GM18951 (cell line): Measurements from ENCODE around the gene TMX1.

Experiments used
- POLR2A ChIP-seq: IDR thresholded peaks from 4 replicates; pipeline ENCODE4 v1.6.1; 2011; ENCODE audit warnings: mild to moderate bottlenecking; ENCODE audit not compliant: insufficient read length, insufficient read depth; ENCODE audit errors: extremely low read depth
- in situ Hi-C: fragments of 300-500 bp; cut with MboI; formaldehyde crosslinking; loops from one replicate; pipeline ENCODE4 v1.12.0; 2022; ENCODE audit warnings: low sequenced_read_pairs, mixed read lengths, inconsistent platforms; ENCODE audit not compliant: unreplicated experiment

Gene TMX1

GRCh38 chr14:51239813-51240803 lies at the start of gene TMX1:
Gene TMX1 (plus strand): TSS chr14:51240247. CDS start chr14:51240293, 46 bp downstream.
- in situ Hi-C loops, result no loop called here
- TF ChIP-seq POLR2A, result peak; percentile 98

GRCh38 chr14:51201890-51202289 lies 38.2 kb upstream of the TMX1 start:
- in situ Hi-C loops, result no loop called here
- TF ChIP-seq POLR2A, result no peak

- in situ Hi-C loops, result no loop called here
- TF ChIP-seq POLR2A, result no peak
Measured at GRCh38 chr14:51202914-51203665, 37.0 kb upstream of the TMX1 start.

- in situ Hi-C loops, result no loop called here
- no peak for TF ChIP-seq POLR2A
Measured at GRCh38 chr14:51203881-51204280, 36.2 kb upstream of the TMX1 start.

- TF ChIP-seq POLR2A, result no peak
- in situ Hi-C loops, result no loop called here
Measured at GRCh38 chr14:51205486-51205885, 34.6 kb upstream of the TMX1 start.

- no peak for TF ChIP-seq POLR2A
Measured at GRCh38 chr14:51206462-51206861, 33.6 kb upstream of the TMX1 start.

GRCh38 chr14:51207621-51208020 lies 32.4 kb upstream of the TMX1 start:
- TF ChIP-seq POLR2A, result no peak

More at GRCh38 chr14:51206462-51206861, 33.6 kb upstream of the TMX1 start:
- in situ Hi-C loops, result no loop called here

GRCh38 chr14:51208982-51209381 lies 31.1 kb upstream of the TMX1 start:
- in situ Hi-C loops, result no loop called here
- TF ChIP-seq POLR2A, result no peak

More at GRCh38 chr14:51207621-51208020, 32.4 kb upstream of the TMX1 start:
- in situ Hi-C loops, result no loop called here

- TF ChIP-seq POLR2A, result no peak
- in situ Hi-C loops, result no loop called here
Measured at GRCh38 chr14:51209457-51209856, 30.6 kb upstream of the TMX1 start.

GRCh38 chr14:51210594-51210993 lies 29.5 kb upstream of the TMX1 start:
- in situ Hi-C loops, result no loop called here
- TF ChIP-seq POLR2A, result no peak

- in situ Hi-C loops, result no loop called here
- TF ChIP-seq POLR2A, result no peak
Measured at GRCh38 chr14:51211149-51211548, 28.9 kb upstream of the TMX1 start.

GRCh38 chr14:51216602-51217001 lies 23.4 kb upstream of the TMX1 start:
- TF ChIP-seq POLR2A, result no peak
- in situ Hi-C loops, result no loop called here
